Skeletal muscle cell (primary cell): ENCODE data around the gene LRP5.

Experiments
- DNase-seq: peaks from one replicate; pipeline ENCODE4 v3.0.0-alpha.2; 2010; ENCODE audit warnings: low read depth
- H3K4me3 ChIP-seq: 2 replicates; pipeline ENCODE4 v1.5.1; 2011; ENCODE audit warnings: low read depth, mild to moderate bottlenecking, control low read depth, low read length, moderate library complexity

LRP5 gene

DNA sequence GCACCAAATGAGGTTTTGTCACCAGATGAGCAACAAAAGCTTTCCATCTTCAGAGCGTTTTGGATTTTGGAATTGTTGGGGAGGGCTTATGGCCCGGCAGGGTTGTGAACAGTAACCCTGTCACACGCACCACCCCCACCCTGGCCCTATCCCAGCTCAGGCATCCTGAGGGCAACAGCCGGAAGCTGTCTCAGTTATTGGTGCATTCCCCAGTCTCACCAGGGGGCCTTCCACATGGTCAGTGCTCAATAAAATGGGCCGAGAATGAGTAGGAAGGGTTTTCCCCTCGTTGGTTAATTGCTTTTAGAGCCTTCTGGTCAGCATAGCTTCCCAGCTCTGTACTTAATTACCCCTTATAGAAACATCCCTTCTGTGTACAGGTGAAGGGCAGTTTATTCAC, 46.0 kb downstream of the LRP5 start:
- no peak for DNase-seq
- no peak overlapping the region for H3K4me3 ChIP-seq

DNA sequence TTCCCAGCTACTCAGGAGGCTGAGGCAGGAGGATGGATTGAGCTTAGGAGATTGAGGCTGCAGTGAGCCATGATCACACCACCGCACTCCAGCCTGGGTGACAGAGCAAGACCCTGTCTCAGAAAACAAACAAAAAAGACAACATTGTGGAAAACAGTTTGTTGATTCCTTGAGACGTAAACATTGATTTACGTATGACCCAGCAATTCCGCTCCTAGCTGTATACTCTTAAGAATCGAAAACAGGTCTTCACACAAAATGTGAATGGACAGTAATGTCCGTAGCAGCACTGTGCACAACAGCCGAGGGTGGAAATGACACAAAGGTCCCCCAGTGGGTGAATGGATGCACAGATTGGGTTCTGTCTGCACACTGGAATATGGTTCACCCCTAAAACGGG, 49.3 kb downstream of the LRP5 start:
- H3K4me3 ChIP-seq, result no peak overlapping the region
- DNase-seq, result no peak

DNA sequence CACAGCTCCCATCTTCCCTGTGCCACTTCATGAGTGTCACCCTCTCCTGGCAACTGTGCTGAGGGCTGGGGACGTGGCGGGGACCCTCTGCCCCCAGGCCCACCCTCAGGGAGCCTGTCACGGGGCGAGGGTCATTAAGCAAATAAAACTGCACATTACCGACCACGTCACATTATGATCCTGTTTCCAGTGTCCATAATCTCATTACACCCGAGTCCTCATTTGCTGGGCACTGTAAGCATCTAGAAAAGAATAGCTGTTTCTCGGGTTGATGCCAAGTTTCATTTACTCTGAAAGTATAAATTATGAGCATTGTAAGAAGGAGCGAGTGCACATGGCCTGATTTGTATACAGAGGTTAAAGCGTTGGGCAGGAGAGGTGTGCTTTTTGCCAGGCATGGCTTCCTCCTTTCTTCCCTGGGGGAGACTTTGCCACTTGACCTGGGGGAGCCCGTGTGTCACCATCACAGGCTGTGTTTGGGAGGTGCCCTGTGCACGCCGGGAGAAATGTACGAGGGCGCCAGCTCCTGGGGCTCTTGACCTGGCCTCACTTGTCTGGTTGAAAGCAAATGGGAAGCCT, 50.5 kb downstream of the LRP5 start:
- H3K4me3 ChIP-seq, result no peak overlapping the region
- no peak for DNase-seq

DNA sequence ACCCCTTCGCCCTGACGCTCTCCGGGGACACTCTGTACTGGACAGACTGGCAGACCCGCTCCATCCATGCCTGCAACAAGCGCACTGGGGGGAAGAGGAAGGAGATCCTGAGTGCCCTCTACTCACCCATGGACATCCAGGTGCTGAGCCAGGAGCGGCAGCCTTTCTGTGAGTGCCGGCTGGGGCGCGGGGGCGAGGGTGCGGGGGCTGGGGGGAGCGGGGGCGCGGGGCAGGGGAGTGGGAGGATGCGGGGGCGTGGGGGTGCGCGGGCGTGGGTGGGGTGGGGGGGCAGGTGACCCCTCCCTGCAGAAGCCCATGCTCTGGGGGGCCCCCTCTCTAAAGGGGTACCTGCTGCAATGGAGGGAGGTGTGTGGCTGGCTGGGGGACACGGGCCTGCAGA, 51.4 kb downstream of the LRP5 start:
- no peak overlapping the region for H3K4me3 ChIP-seq
- no peak for DNase-seq

DNA sequence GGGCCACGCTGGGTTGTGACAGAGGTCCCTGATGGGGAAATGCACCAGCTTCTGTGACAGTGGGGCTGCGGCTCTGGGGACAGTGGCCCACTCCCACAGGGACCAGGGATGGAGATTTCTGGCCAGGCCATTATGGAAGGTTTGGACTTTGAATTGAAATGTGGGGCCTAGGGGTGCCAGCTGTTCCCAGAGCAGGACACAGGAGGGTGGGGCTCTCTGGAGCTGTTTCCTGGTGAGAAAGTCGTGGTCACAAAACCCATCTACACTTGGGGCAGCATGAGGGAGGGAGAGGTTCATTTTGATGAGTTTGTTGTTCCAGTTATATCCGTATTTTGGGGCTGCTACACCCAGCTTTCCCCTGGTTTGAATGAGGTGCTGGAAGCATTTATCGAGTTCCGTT, 52.2 kb downstream of the LRP5 start:
- DNase-seq, result no peak
- H3K4me3 ChIP-seq, result no peak overlapping the region

DNA sequence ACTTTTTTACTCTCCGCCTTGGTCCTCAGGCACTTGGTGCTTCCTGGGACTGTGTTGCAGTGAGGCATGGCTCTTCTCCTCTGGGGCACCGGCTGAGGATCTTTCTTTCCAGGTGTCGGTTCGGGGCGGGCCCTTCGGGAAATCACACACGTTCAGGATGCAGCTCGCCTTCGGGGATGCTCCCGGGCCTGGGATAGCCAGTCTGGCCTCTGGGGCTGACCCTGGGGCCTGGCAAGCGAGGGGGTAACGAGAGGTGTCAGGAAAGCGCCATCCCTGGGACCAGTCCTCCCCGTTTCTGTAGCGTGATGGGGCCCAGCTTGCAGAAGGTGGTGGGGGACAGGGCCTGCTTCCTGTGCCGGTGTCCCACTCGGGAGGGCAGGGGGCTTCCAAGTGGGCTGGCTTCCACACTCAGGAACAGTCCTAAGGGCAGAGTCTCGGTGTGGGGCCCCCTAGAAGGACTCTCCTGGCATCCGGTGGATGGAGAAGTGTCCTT, 53.6 kb downstream of the LRP5 start:
- no peak overlapping the region for H3K4me3 ChIP-seq

DNA sequence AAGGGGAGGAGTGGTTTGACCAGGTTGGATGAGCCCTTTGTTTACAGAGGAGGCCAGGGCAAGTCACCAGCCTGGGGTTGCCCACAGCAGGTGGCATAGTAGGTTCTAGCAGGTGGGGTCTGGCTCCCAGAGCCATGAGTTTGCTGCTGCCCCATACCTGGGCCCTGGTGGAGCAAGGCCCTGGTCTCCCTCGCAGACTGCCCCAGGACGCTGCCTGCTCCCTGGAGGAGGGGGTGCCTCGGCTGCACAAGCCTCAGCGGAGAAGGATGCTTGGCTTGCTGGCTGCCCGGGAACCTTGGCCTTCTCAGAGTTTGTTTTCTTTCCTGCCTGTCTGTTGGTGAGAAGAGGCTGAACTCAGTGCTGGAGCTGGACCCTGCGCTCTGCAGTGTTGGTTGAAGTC, 54.9 kb downstream of the LRP5 start:
- H3K4me3 ChIP-seq, result no peak overlapping the region
- no peak for DNase-seq

More for the DNA sequence above, 53.6 kb downstream of the LRP5 start:
- no peak for DNase-seq

DNA sequence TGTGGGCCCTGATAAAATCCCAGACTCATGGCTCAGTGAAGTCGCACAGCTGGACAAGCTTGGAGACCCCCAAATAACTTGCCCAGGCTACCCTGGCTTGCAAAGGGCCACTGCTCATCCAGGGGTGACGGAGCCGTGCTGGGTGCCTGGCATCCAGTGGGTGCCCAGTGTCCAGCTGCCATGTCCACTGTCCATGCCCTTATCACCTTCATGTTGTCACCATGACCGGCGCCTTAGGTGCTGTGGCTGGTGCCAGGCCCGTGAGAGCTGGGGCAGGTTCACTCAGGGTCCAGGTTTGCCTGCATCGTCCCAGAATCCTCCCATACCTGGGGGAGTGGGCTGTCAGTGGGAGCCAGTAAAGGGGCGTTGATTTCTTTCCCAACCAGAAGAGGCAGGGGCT, 57.4 kb downstream of the LRP5 start:
- H3K4me3 ChIP-seq, result no peak overlapping the region
- DNase-seq, result no peak

DNA sequence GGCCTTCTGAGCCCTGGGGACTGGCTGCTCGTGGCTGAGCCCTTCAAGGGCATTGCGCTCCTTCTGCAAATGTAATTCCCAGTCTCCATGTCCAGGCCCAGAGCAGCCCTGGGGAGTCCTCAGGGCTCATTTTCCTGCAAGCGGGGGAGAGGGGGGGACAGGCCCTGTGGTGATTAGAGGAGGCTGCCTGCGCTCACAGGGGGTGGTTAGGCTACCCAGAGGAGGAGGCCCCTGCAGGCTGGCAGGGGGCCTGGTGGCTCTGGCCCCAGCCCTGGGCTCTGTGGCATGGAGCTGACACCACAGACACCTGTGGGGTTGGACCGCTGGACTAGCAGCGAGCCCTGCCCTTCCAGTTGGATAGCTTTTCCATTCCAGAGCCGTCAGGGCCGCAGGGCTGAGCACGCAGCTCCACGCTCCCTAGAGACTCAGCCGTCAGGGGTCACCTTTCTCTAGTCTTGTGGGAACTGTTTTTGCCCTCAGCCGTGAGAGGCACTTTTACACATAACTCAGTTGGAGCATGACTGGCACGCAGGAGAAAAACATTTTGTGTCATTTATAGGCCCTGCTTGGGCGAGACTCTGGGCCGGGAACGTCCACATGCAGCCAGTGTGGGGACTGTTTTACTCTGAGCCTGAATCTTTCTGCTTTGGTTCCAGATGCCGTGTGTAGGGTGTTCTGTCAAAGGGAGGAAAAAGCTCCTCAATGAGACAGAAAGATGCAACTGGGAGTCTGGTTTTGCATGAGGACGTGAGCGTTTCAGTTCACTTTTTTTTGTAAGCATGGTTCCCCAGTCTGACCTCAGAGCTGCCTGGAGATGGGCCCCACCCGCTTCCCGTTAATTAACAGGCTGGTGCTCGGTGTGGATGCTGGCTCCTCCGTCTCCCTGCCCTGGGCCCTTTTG, 58.1 kb downstream of the LRP5 start:
- no peak for DNase-seq
- no peak overlapping the region for H3K4me3 ChIP-seq

DNA sequence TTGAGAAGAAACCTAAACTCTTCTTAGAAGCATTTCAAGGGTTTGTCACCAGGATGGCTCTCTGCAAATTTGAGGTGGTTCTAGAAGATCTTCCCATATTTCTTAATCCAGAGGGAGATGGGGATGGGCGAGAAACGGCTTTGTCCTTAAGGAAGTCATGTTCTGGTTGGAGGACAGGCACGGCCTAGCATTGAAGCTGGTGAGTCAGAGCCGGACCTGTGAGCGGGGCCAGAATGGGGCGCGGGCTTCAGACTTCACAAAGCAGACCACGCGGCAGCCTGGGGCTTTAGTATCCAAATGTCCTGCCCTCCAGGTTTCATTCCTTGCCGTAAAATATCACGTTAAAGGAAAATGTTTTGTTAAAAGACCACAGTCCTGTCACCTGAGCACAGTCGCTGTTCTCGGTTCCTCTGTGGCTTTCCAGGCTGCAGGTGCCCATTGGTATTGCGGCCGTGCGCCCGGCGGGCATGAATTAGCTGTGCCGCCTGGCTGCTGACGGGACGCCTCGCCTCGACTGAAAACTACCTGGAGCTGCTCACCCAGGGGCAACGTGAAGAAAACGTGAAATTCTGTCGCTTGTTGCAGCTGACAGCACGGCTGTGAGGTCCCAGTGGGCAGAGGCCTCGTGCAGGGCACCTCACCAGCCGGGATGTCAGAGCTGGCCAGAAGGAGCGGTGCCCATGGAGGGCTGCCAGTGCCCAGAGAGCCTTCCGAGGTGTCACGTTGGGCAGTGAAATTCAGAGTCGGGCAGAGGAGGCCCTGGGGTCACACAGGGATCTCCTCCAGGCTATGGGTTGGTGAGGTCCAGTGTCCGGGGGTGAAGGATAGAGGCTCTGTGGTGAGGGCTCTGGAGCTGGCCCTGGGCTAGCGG, 59.0 kb downstream of the LRP5 start:
- H3K4me3 ChIP-seq, result no peak overlapping the region
- no peak for DNase-seq

DNA sequence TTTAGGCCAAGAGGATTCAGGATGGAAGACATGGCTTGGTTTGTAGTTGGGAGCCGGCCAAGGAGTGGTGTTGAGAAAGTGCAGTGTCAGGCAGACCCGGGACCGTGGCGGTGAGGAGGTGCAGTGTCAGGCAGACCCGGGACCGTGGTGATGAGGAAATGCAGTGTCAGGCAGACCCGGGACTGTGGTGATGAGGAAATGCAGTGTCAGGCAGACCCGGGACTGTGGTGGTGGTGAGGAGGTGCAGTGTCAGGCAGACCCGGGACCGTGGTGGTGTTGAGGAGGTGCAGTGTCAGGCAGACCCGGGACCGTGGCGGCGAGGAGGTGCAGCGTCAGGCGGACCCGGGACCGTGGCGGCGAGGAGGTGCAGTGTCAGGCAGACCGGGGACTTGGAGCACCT, 59.7 kb downstream of the LRP5 start:
- DNase-seq, result no peak
- H3K4me3 ChIP-seq, result no peak overlapping the region

DNA sequence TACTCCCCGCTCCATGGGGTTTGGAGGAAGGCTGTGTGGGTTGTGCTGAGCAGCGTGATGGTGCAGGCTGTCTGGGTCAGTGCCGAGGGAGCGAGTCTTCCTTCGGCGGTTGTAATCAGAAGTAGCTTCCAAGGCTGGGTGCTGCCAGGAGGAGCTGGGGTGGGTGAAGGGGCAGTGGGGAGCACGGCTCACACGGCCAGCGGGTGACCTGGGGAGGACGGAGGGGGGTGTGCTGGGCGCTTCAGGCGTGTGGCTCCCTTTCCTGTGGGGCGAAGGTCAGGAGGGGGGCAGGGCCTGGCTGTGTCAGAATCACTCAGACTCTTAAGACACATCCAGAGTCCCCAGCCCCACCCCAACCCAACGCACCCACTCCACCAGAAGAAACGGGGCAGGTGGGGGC, 60.2 kb downstream of the LRP5 start:
- H3K4me3 ChIP-seq, result no peak overlapping the region
- no peak for DNase-seq

DNA sequence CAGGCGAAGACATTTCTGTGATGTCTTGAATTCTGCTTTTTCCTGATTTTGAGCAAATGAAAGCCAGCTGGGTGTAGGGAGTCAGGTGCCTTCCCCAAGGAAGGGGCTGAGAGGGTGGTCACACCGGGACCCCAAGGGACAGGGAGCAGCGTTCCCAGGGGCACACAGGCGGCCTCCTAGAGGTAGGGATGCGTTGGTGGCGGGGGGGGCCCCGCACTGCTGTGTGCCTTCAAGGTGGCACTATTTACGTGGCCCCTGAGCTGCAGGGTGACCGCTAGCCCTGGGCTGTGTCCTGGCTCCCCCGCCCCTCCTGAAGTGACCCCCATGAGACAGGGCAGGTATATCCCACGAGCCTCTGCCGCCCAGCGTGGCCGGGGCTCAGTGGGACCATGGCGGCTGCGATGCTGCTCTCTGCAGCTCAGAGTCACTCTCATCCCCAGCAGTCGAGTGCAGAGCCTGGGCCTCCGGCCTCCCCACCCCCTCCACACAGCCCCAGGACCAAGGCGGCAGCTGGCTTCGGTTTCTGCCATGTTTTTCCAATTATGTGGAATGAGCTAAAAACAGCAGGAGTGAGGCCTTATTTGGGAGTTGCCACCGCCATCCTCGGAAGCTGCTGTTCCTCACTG, 60.9 kb downstream of the LRP5 start:
- H3K4me3 ChIP-seq, result no peak overlapping the region
- DNase-seq, result peak; percentile 31

DNA sequence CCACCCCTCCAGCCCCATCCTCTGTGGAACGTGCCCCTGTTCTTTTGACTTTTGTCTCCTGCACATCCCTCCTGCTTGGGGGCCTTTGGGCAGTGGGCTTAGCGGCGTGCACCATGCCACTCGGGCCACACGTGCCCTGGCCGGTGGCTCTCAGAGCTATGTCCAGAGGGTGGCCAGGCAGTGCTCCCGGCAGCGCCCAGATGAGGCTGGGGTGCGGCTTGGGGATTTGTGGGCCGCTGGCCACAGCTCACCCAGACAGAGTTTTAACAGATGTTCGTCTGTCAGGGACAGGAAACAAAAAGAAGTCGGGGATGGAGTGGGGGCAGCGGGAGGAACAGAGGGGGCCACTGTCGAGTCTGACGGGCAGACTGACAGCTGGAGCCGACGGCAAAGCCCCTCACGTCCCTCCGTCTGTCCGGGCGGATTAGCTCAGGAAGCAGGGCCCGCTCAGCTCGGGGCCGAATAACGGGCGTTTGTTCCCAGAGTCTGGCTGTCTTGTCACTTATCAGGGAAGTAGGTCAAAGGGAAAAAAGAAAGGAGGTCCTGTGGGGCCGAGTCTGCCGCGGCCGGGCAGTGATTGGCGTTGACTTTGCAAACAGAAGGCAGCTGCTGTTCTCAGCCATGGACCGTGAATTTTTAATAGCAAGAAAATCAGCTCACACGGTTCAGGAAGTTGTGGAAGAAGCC, 61.6 kb downstream of the LRP5 start:
- DNase-seq, result peak; percentile 31

DNA sequence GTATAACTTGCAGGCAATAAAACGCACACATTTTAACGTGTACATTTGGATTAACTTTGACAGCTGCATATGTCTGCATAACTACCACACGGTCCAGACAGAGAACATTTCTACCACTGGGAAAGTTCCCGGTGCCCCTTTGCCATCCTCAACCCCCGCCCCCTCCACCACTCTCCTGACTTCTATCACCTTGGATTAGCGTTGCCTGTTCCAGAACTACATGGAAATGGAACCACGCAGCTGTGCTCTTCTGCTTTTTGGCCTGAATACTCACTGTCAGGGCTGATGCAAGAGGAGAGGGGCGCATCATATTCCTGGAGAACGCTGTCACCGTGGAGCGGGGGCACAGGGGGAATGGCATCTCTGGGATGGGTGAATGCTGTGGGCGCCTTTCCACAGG, 62.1 kb downstream of the LRP5 start:
- peak; percentile 28 for DNase-seq
- no peak overlapping the region for H3K4me3 ChIP-seq

More for the DNA sequence above, 61.6 kb downstream of the LRP5 start:
- no peak overlapping the region for H3K4me3 ChIP-seq

DNA sequence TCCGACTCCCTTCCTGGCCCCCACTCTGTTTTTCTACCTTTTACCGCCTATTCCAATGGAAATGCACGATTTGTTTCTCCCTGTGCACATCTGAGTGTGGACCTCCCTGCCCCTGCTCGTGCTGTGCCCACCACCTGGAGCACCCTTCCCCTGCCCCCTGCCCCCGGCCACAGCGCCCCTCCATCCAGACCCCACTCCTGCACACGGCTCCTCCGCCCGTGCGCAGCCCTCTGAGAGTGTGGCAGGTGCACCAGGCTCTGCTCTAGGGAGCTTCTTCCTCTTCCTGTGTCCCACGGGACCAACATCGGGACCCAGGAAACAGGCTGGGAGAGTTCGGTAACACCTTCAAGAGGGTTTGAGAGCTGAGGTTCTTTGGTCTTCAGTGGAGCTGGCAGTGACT, 62.9 kb downstream of the LRP5 start:
- no peak overlapping the region for H3K4me3 ChIP-seq
- no peak for DNase-seq

DNA sequence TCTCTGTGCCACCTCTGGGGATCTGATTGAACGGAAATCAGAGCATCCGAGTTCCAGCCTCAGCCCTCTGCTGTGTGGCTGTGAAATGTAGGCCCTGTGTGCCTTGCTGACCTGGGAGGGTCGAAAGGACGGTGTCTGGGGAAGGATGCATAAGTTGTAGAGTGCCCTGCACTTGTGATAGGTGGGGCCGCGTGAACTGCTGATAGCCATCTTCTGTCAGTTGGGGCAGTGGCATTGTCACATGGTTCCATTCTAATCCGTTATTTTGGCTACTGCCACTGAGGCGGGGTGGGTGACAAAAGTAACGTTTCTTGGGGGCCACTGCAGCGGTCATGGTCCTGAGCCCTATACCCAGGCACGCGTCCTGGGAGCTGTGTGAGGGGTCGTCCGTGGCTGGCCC, 63.4 kb downstream of the LRP5 start:
- H3K4me3 ChIP-seq, result no peak overlapping the region
- no peak for DNase-seq

DNA sequence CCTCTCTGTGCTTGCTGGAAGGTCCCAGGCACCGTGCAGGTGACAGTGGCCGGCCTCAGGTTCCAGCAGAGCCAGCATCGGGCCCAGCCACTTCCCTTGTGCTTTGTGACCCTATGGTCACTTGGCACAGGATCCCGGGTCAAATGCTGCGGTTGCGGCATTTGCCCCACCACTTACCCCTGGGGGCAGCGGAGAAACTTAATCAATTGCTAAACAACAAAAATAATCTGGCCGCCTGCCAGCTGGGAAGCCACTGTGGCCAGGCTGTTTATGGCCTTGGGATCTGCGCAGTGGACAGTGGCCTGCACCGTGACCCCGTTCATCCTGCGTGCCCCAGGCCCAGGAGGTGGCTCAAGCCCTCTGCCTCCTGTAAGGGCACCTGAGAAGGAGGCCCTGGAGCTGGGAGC, 65.0 kb downstream of the LRP5 start:
- no peak overlapping the region for H3K4me3 ChIP-seq
- DNase-seq, result no peak

DNA sequence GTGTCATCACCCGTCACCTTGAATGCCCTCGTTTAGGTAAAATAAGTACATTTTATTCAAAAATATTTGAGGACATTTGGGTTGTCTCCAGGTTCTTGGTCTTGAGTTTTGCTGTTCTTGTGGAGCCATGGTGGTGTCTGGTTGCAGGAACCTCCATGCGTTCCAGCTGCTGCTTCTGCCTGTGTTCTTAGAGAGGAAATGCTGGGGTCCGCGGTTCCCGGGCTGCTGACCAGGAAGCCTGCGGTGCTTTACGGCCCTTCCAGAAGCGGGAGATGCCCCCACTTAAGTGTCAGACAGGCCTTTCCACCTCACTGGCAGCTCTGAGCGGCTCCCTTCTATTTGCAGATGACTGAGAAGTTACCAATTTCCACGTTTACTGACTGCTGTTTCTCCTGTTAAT, 66.8 kb downstream of the LRP5 start:
- no peak for DNase-seq
- H3K4me3 ChIP-seq, result no peak overlapping the region
